GM11168 (cell line): ENCODE results near the gene MALRD1.
"Not testable (repeated sequence)": the region's sequence is repeated elsewhere in the genome, so short reads cannot be mapped to it uniquely, and the experiment has no call there.

ENCODE experiments used
- in situ Hi-C: fragments of 300-500 bp; cut with MboI; formaldehyde crosslinking; loops from one replicate; pipeline ENCODE4 v1.12.0; 2022; ENCODE audit warnings: low sequenced_read_pairs; ENCODE audit not compliant: unreplicated experiment

Gene MALRD1

GRCh38 chr10:19469521-19469920 lies 420.9 kb downstream of the MALRD1 start:
- in situ Hi-C loops, result no loop called here

DNA sequence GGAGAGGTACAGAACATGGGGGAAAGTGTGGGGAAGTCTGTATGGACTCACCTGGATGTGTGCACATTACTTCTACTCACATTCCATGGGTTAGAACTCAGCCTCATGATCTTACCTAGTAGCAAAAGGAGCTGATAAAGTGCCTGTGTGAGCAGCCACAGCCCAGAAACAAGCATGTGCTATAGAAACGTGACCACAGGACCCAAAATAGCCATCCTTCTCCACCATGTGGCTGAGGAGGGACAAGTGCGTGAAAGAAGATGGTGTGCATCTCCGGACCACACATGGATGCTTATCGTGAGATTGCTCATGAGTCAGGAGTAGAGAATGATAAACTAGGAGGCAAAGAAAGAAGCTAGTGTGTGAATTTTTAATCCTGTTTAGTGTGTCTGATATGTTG lies 431.3 kb downstream of the MALRD1 start:
- in situ Hi-C loops, result no loop called here

GRCh38 chr10:19480353-19480752 lies 431.8 kb downstream of the MALRD1 start:
- in situ Hi-C loops, result no loop called here

DNA sequence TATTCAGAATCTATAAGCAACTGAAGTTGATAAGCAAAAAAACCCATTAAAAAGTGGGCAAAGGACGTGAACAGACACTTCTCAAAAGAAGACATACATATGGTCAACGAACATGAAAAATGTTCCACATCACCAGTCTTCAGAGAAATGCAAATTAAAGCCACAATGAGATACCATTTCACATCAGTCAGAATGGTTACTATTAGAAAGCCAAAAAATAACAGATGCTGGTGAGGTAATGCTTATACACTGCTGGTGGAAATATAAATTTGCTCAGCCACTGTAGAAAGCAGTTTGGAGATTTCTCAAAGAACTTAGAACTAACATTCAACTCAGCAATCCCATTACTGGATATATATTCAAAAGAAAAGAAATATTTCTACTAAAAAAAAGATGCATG lies 434.8 kb downstream of the MALRD1 start:
- in situ Hi-C loops, result no loop called here

DNA sequence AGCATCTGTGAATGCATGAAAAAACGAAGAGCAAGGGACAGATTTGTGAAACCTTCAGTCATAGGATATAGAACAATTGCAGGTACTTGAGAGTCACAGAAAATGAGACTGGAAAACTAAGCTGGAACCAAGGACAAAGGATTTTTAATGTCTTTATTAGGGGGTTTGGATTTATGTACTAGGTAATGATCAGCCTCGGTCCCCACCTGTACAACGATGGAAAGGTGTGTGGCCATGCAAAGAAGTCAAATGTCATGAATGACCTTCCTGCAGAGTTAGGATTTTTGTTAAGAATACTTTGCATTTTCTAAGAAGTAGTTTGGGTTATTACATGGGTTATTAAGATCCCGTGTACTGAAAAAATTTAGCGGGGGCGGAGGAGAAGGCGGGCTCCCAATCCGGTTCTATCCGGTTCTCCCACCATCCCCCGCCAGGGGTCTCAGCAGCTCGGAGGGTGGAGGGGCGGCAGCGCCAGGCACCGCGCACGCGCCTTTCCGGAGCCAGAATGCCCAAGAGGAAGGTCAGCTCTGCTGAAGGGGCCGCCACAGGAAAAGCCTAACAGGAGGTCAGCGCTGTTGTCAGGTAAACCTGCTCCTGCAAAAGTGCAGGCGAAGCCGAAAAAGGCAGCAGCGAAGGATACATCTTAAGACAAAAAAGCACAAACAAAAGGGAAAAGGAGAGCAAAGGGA lies 440.1 kb downstream of the MALRD1 start:
- in situ Hi-C loops, result no loop called here

DNA sequence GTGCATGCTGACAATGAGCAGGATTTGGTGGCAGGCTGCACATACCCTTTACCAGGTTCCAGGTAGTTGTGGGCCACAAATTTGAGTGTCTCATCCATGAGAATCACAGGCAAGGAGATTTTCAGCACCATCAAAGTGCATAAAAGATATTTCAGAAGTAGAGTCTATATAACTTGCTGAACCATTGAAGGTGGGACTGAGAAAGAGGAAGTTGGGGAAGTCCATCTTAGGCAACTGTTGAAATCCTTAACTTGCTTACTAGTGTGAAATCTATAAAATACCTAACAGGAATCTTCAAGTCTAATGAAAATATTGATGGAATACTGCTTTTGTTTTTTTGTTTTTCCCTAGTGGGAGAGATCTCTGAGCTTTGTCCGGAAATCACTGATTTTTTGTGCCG lies 442.6 kb downstream of the MALRD1 start:
- in situ Hi-C loops, result no loop called here

GRCh38 chr10:19493917-19494316 lies 445.3 kb downstream of the MALRD1 start:
- in situ Hi-C loops, result no loop called here

GRCh38 chr10:19497026-19497425 lies 448.4 kb downstream of the MALRD1 start:
- in situ Hi-C loops, result no loop called here

DNA sequence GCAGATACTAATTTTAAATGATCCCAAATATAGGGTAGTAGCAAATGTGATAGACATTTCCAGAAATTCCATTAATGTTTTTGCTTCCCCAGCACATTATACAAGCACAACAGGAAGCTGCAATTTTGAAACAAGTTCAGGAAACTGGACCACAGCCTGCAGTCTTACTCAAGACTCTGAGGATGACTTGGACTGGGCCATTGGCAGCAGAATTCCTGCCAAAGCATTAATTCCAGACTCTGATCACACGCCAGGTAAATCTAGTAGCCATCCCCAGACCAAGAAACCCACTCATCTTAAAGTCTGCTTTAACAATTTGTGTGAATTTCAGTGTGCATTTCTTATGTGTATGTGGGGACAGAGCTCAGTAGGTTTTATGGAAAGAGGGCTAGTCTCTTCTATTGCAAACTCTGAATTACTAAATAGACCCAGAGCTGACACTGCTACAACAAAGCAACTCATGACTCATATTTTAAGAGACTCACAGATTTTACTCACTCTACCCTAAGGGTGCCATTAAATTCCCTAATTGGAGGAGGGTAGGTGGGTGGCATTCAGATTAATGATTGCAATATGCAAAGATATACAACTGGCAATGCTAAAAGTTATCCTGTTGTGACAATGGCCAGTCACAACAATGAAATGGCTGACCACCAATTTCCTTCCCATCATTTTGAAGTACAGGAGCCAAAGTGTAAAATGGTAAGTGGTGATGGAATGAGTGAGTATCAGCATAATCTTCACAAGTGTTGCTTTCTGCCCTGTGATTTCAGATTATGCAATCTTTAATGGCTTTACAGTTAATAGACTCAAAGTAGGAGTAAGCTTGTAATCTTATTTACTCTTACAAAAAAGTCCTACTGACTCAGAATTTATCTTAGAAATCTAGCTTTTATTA lies 450.0 kb downstream of the MALRD1 start:
- in situ Hi-C loops, result no loop called here

DNA sequence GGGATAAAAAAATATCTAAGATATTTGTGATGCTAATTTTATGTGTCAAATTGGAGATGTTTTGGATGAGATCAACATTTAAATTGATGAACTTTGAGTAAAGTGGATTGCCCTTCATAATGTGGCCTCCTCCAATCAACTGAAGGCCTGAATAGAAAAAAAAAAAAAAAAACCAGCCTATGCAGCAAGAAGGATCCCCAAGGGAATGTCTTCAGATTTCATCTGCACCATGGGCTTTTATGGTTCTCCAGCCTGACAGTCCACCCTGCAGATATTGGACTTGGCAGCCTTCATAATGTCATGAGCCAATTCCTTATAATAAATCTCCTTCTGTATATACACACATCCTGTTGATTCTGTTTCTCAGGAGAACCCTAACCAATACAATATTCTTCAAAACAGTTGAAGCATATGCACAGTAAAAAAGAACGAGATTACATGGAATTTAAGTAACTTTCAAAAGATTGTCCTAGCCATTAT lies 450.7 kb downstream of the MALRD1 start:
- in situ Hi-C loops, result no loop called here

DNA sequence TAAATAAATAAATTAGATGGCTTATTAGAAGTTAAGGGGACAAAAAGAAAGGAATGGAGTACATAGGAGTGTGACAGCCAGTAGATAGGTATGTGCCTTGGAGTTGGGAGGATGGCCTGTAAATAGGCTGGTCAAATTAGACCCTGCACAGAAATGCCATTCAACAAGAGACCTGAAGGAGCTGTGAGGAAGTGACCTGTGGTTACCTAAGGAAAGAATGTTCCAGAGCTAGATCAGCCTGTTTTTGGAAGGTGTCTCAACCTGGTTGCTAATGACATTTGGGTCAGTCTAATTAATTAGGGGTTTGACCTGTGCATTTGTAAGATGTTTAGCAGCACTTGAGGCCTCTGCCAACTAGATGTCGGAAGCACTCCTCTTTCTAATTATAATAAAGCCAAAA lies 452.4 kb downstream of the MALRD1 start:
- in situ Hi-C loops, result no loop called here

DNA sequence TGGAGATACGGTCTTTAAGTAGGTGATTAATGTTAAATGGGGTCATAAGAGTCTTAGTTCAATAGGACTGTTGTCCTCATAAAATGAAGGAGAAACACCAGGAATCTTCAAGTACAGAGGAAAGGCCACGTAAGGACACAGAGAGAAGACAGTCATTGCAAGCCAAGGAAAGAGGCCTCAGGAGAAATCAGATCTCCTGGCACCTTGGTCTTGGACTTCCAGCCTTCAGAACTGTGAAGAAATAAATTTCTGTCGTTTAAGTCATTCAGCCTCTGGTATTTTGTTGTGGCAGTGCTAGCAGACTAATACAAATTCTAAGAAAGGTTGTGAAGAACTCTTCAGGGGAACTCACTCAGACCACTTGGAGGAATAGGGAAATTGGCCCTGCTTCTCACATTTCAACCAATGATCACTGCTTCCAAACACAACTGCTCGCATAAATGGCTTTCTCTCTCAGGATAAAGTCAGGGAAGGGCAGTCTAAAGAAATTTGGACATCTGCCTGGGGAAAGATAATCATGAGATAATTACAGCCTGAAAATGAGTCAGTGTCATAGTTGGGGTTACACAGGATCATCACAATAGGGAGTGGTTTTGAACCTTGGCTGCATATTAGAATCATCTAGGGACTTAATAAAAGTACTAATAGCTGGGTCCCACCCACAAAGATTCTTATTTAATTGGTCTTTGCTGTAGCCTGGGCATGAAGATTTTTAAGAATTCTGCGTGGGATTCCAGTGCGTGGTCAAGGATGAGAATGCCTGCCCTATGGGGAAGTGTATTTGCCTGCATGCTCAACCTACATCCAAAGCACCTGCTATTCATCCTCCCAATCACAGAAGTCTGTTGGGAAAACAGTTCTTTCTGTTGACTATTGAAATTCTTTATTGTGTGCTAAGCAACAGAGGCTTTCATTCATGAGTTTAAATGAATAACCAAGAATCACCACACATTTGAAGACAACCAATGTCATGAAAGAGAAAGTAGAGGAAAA lies 457.0 kb downstream of the MALRD1 start:
- in situ Hi-C loops, result no loop called here

DNA sequence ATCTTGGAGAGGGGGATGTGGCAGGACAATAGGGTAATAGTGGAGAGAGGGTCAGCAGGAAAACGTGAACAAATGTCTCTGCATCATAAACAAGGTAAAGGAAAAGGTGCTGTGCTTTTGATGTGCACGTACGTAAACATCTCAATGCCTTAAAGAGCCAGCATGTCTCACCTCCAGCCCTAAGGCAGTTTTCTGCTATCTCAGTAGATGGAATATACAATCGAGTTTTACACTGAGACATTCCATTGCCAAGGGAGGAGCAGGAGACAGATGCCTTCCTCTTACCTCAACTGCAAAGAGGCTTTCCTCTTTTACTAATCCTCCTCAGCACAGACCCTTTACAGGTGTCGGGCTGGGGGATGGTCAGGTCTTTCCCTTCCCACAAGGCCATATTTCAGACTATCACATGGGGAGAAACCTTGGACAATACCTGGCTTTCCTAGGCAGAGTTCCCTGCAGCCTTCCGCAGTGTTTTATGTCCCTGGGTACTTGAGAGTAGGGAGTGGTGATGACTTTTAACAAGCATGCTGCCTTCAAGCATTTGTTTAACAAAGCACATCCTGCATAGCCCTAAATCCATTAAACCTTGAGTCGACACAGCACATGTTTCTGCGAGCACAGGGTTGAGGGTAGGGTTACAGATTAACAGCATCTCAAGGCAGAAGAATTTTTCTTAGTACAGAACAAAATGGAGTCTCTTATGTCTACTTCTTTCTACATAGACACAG lies 461.6 kb downstream of the MALRD1 start:
- in situ Hi-C loops, result not testable (repeated sequence)

GRCh38 chr10:19518109-19518508 lies 469.5 kb downstream of the MALRD1 start:
- in situ Hi-C loops, result no loop called here

DNA sequence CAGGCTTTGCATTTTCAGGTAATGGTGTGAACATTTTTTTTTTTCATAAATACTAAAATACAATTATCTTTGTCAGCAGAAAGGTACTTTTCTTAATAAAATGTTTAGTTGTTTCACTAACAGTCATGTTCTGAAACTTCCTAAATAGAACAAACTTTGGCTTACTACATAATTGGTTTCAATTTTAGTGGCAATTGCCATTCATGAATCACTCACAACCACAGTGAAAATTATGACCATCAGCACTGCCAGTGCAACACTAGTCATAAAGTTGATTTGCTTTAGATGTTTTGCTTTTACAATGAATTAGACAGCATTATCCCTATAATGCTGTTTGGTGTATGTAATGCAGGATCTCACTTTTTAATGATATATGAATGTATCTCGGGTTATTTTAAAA lies 470.0 kb downstream of the MALRD1 start:
- in situ Hi-C loops, result no loop called here

DNA sequence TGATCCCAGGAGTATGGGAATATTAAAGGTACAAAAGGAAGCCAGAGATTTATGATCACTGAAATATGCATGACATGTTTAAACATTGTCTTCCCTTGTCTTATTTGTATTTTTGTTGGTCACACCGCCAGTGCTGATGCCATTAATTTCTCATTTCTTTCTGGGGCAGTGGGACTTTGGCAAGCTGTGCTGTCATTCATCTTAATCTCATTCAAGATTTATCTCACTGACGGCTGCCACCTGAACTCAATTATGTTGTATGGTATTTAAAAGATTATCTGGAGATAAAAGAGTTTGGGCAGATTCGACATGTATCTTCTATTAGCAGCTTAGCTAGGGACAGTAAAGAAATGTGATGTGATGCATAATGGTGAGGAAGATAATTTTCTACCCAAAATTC lies 482.7 kb downstream of the MALRD1 start:
- in situ Hi-C loops, result no loop called here

DNA sequence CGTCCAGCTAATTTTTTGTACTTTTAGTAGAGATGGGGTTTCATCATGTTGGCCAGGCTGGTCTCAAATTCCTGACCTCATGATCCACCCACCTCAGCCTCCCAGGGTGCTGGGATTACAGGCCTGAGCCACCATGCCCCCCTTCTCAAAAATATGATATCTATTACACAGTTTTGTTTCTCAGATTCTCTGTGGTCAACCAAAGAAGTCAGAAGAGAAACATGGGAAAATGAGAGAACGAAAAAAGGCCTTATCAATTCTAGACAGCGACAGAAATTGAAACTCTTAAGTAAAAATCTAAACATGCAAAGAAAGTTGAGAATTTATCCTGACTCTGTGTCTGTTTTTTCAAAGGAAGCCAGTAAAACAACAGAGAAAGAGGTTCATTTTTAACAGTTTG lies 483.8 kb downstream of the MALRD1 start:
- in situ Hi-C loops, result no loop called here

DNA sequence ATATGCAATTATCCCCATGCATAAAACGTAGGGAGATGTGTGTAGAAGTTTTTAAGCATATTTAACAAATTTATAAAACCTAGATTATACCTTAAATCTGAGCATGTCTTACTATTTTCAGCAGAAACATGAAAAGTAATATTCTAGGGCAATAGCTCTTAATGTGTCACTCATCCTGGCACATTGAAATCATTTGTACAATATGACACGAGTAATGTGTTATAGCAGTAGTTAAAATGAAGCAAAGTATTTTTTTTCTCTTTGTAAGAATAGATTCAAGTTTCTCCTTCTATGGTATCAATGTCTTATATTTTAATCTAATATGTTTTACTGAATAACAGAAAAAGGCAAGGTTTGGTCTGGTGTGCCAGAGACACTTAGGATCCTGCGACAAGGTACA lies 492.7 kb downstream of the MALRD1 start:
- in situ Hi-C loops, result no loop called here

DNA sequence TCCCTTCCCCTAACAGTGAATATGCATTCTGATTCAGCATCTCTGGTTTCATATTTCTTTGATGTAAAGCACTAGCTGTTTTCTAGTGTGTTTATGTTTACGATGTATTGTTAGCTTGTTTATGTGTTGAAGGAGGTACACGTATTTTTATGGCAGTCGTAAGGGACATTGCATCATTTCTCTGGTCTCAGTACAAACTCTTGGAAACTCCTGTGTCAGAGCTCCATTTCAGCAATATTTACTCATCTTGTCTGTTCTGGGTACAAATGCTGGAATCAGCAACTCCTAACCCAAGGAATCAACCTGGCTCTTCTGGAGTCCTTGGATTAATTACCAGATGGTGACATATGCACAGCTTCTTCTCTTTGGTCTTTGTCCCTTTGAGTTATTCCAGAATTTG lies 497.6 kb downstream of the MALRD1 start:
- in situ Hi-C loops, result no loop called here

- in situ Hi-C loops, result no loop called here
These were observed 500.9 kb downstream of the MALRD1 start for GRCh38 chr10:19549503-19549902.
